Measurements from ENCODE around the gene EFCAB8. TPM values are rescaled to one million over a fixed set of nuclear protein-coding genes. Genes with fewer than 3 reads are reported as not detected.

Gene EFCAB8
- total RNA-seq, 1 donor from 2014 or later = 1.1 TPM

GRCh38 chr20:32918296-32918695 lies 59.6 kb downstream of the EFCAB8 start:
- H3K27ac Mint-ChIP-seq (ENCODE audit: unreplicated experiment) = no peak overlapping the region
- TF ChIP-seq, protein P1, sequence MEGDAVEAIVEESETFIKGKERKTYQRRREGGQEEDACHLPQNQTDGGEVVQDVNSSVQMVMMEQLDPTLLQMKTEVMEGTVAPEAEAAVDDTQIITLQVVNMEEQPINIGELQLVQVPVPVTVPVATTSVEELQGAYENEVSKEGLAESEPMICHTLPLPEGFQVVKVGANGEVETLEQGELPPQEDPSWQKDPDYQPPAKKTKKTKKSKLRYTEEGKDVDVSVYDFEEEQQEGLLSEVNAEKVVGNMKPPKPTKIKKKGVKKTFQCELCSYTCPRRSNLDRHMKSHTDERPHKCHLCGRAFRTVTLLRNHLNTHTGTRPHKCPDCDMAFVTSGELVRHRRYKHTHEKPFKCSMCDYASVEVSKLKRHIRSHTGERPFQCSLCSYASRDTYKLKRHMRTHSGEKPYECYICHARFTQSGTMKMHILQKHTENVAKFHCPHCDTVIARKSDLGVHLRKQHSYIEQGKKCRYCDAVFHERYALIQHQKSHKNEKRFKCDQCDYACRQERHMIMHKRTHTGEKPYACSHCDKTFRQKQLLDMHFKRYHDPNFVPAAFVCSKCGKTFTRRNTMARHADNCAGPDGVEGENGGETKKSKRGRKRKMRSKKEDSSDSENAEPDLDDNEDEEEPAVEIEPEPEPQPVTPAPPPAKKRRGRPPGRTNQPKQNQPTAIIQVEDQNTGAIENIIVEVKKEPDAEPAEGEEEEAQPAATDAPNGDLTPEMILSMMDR (IDR thresholded peaks at IDR 0.05; ENCODE audit: unreplicated experiment) = no peak
- H3K36me3 Mint-ChIP-seq (ENCODE audit: low read depth, unreplicated experiment) = peaks cover 18% of the 10 kb centered on the region
- no peak overlapping the region for H3K4me3 Mint-ChIP-seq (ENCODE audit: unreplicated experiment)
- DNase-seq (ENCODE audit: low spot score) = no peak
- no peaks in the 10 kb centered on the region for H3K4me1 Mint-ChIP-seq (ENCODE audit: unreplicated experiment)
- no peaks in the 10 kb centered on the region for H3K9me3 Mint-ChIP-seq (ENCODE audit: unreplicated experiment)
- no peaks in the 10 kb centered on the region for H3K27me3 Mint-ChIP-seq (ENCODE audit: unreplicated experiment)

DNA sequence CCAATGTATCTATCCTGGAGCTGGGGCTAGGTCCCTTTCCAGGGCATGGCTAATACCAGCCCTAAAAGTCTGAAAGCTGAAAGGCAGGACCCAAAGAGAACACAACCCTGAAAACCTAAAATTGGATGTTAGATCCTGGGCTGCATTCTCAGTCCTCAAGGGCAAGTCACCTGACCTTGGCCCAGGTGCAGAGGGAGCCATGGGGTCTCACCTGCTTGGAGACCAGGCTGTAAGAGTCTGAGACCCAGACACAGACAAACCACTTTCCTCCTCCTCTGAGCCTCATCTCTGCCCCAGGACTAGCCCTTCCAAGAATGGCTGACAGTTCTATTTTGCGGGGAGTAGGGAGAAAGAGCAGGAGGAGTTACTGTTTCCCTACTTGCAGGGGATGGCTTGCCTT lies 60.0 kb downstream of the EFCAB8 start:
- Mint-ChIP-seq H3K27me3 (ENCODE audit: unreplicated experiment) (no peaks in the 10 kb centered on the region), H3K4me1 (ENCODE audit: unreplicated experiment) (no peaks in the 10 kb centered on the region), H3K4me3 (ENCODE audit: unreplicated experiment) (no peak overlapping the region), H3K27ac (ENCODE audit: unreplicated experiment) (no peak overlapping the region), H3K36me3 (ENCODE audit: low read depth, unreplicated experiment) (peaks cover 15% of the 10 kb centered on the region), H3K9me3 (ENCODE audit: unreplicated experiment) (no peaks in the 10 kb centered on the region)
- TF ChIP-seq, protein P1 (IDR thresholded peaks at IDR 0.05; ENCODE audit: unreplicated experiment) = no peak
- DNase-seq (ENCODE audit: low spot score) = no peak

GRCh38 chr20:32920066-32920465 lies 61.3 kb downstream of the EFCAB8 start:
- no peaks in the 10 kb centered on the region for H3K4me1 Mint-ChIP-seq (ENCODE audit: unreplicated experiment)
- TF ChIP-seq, protein P1 (IDR thresholded peaks at IDR 0.05; ENCODE audit: unreplicated experiment) = no peak
- H3K9me3 Mint-ChIP-seq (ENCODE audit: unreplicated experiment) = no peaks in the 10 kb centered on the region
- no peaks in the 10 kb centered on the region for H3K27me3 Mint-ChIP-seq (ENCODE audit: unreplicated experiment)
- H3K4me3 Mint-ChIP-seq (ENCODE audit: unreplicated experiment) = no peak overlapping the region
- peaks cover 9% of the 10 kb centered on the region for H3K36me3 Mint-ChIP-seq (ENCODE audit: low read depth, unreplicated experiment)
- no peak overlapping the region for H3K27ac Mint-ChIP-seq (ENCODE audit: unreplicated experiment)
- DNase-seq (ENCODE audit: low spot score) = no peak

DNA sequence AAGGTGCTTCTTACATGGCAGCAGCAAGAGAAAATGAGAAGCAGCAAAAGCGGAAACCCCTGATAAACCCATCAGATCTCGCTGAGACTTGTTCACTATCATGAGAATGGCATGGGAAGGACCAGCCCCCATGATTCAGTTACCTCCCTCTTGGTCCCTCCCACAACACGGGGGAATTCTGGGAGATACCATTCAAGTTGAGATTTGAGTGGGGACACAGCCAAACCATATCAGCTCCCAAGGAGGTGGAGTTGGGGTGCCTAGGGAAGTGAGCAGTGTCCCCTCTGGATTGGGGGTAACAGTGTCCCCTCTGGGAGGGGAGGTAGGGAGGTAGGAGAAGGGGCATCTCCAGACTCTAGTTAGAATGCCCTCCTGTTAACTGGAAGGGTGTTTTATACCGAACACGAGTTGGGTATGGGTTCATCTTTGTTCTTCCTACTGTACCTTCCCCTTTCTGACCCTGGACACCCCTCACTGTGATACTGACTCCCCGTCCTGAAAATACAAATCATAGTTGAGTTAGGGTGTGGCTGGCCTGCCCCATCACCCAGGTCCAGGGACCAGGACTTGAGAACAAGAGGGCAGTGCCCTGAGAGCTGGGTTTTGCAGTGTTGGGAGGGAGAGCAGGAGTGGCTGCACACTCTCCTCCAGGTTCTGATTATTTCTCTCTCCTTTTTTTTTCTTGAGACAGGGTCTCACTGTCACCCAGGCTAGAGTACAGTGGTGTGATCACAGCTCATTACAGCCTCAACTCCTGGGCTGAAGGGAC lies 62.0 kb downstream of the EFCAB8 start:
- DNase-seq (ENCODE audit: low spot score) = no peak
- H3K4me1 Mint-ChIP-seq (ENCODE audit: unreplicated experiment) = no peaks in the 10 kb centered on the region
- H3K27me3 Mint-ChIP-seq (ENCODE audit: unreplicated experiment) = no peaks in the 10 kb centered on the region
- H3K27ac Mint-ChIP-seq (ENCODE audit: unreplicated experiment) = no peak overlapping the region
- TF ChIP-seq, protein P1 (IDR thresholded peaks at IDR 0.05; ENCODE audit: unreplicated experiment) = no peak
- H3K36me3 Mint-ChIP-seq (ENCODE audit: low read depth, unreplicated experiment) = peaks cover 6% of the 10 kb centered on the region
- H3K9me3 Mint-ChIP-seq (ENCODE audit: unreplicated experiment) = no peaks in the 10 kb centered on the region
- no peak overlapping the region for H3K4me3 Mint-ChIP-seq (ENCODE audit: unreplicated experiment)

DNA sequence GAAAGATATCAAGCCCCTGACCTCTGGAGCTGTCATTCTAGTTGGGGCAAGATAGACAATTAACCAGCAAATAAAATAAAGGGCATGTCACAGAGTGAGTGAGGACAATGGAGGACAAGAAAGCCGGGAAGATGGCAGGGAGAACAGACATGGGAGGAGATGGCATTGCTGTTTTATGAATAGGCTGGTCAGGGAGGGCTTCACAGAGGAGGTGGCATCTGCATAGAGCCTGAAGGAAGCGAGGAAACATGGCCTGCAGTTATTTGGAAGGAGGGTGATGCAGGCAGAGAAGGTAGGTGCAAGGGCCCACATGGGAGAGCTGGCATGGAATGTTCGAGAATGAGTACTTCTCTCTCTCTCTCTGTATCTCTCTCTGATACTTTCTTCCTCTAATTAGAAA lies 63.7 kb downstream of the EFCAB8 start:
- TF ChIP-seq, protein P1 (IDR thresholded peaks at IDR 0.05; ENCODE audit: unreplicated experiment) = no peak
- Mint-ChIP-seq H3K4me3 (ENCODE audit: unreplicated experiment) (no peak overlapping the region), H3K4me1 (ENCODE audit: unreplicated experiment) (no peaks in the 10 kb centered on the region), H3K9me3 (ENCODE audit: unreplicated experiment) (no peaks in the 10 kb centered on the region), H3K27me3 (ENCODE audit: unreplicated experiment) (no peaks in the 10 kb centered on the region), H3K36me3 (ENCODE audit: low read depth, unreplicated experiment) (no peaks in the 10 kb centered on the region), H3K27ac (ENCODE audit: unreplicated experiment) (no peak overlapping the region)
- no peak for DNase-seq (ENCODE audit: low spot score)

All from endothelial cell (in vitro differentiated cells).